ENCODE results near the gene COL5A1.

DNA sequence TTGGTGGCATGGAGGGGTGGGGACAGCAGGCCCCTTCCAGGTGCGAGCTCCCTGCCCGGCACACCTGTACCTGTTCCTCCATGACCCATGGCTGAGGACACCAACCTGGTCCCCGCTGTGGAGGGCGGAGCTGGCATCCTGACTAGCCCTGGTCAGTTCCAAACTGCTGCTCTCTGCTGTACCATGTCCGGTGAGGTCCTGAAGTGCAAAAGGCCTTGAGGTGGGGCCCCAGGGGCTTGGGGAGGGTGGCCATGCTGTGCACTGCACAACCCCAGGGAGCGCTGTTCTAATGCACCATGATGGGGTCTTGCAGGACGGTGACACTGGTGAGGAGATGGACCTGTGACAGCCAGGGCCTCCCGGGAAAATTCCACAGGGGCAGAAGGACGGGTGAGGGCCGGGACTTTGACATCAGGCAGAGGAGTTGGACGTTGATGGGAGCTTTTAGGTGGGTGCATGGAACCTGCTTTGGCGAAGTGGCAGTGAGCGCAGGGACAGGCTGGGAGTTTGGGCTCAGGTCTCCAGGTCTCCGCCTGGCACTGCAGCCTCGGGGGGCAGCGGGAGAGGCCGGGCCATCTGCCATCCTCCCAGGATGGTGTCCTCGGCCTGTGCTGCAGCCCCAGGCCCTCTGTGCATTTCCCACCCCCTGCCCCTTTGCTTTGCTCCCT lies 38.9 kb downstream of the COL5A1 start:
- no peak for TF ChIP-seq GATA2 (IDR thresholded peaks at IDR 0.05; ENCODE audit: low read depth, low read length)
- no peak for TF ChIP-seq GATA3 (IDR thresholded peaks at IDR 0.05; ENCODE audit: low read depth, low read length)

All from SH-SY5Y (cell line).